Body of pancreas (tissue), 4 donors: ENCODE data around the gene ZBTB20.
A peak's percentile ranks its signal among the peaks of the same experiment; 100 is the strongest.

Source experiments
- POLR2A ChIP-seq, 3 donors: fragments of 450-650 bp; IDR thresholded peaks; one replicate each; pipeline ENCODE4 v1.6.1; 2016; ENCODE audit warnings: antibody characterized with exemption in 3 of 3, mild to moderate bottlenecking in 2 of 3
- TF ChIP-seq, protein P1 (sequence below), 7 experiments: fragments of 450-650 bp in 4 of 7; fragments of 200-600 bp in 3 of 7; sonication (generic) in 3 of 7; IDR thresholded peaks; one replicate each; pipeline ENCODE4 v1.5.1; 2016 to 2019; ENCODE audit warnings: antibody characterized with exemption in 7 of 7

DNA sequence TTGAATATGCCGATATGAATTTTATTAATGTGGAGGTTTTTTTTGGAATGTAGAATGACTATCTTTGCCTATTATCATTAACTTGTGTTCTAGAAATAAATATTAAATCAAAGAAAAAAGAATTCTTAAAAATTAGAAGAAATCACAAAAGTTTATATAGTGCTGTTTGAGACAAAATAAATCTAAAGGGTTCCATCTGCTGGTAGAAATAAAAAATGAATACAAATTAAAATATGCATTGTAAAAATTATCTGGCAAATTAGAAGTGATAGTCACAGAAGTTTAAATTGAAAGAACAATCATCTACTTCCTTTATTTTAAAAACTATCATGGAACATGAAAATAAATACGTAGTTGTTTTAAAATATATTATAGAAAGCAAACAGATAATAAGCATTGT is 22.7 kb upstream of the ZBTB20 start:
- TF ChIP-seq, protein P1, sequence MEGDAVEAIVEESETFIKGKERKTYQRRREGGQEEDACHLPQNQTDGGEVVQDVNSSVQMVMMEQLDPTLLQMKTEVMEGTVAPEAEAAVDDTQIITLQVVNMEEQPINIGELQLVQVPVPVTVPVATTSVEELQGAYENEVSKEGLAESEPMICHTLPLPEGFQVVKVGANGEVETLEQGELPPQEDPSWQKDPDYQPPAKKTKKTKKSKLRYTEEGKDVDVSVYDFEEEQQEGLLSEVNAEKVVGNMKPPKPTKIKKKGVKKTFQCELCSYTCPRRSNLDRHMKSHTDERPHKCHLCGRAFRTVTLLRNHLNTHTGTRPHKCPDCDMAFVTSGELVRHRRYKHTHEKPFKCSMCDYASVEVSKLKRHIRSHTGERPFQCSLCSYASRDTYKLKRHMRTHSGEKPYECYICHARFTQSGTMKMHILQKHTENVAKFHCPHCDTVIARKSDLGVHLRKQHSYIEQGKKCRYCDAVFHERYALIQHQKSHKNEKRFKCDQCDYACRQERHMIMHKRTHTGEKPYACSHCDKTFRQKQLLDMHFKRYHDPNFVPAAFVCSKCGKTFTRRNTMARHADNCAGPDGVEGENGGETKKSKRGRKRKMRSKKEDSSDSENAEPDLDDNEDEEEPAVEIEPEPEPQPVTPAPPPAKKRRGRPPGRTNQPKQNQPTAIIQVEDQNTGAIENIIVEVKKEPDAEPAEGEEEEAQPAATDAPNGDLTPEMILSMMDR (IDR thresholded peaks at IDR 0.05): peak in 5 of 7 experiments; percentile 17 to 51 (median 37)
- TF ChIP-seq POLR2A (IDR thresholded peaks at IDR 0.05): no peak
